Fibroblast of peridontal ligament (primary cell): ENCODE measurements around the gene TMC2.

ENCODE experiments used
- DNase-seq: peaks from one replicate; pipeline ENCODE4 v3.0.0-alpha.2; 2010; ENCODE audit errors: extremely low read depth

TMC2 gene

DNA sequence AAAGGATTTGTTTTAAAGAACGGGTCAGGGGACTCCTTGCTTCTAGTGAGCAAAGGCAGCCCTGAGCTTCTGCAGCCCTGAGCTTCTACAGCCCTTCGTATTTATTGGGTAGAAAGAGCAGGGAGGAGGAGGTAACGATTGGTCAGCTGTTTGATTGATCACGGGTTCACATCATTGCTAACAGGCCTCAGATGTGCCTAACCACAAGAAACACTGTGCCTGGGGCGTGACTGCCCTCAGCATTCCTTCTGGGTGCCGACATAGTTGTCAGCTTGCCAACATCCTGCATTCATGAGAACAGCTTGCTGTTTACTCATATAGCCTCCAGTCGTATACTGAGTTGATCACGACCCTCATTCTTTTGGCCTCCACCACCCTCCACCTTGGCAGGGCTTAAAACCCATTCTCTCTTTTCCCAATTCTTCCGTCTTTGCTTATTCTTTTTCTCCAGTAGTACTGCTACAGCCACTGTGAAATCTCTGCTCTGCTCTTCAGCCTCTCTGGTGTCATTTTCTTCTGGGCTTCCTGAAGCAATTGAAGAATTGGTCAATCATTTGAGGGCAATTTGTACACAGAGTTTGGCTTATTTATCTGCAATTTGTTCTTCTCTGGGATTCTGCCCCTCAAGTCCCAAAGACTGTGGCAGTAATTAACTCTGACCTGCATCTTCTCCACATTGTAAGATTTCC lies 90.6 kb downstream of the TMC2 start:
- peak; percentile 47 for DNase-seq

DNA sequence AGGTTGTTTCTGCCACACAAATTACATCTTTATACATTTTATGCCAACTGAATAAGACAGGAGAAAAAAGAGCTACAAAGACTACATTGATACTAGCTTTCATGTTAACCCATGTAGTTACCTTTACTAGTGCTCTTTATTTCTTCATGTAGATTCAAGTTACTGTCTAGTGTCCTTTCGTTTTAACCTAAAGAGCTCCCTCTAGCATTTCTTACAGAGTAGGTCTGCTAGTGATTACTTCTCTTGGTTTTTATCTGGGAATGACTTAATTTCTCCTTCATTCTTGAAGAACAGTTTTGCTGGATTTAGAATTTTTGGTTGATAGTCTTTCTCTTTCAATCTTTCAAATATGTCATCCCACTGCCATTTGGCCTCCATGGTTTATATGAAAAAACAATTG lies 94.9 kb downstream of the TMC2 start:
- DNase-seq = peak; percentile 27

DNA sequence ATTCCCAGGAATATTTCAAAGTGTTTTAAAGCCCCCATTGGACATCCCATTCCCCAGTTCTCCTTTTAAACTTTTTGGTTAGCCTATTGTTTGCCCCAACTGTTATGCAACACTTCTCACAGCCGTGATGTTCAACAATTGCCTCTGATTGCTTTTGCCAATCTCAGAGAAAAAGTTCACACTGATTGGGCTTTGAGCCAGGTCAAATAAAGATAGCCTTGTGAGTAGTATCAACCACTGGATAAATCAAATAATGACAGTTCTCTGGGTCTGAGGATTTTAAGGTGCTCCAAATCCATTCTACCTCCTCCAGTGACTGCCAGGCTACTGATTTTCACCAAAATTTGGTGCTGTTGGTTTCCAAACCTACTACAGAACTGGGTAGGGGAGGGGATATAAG lies 97.0 kb downstream of the TMC2 start:
- no peak for DNase-seq

DNA sequence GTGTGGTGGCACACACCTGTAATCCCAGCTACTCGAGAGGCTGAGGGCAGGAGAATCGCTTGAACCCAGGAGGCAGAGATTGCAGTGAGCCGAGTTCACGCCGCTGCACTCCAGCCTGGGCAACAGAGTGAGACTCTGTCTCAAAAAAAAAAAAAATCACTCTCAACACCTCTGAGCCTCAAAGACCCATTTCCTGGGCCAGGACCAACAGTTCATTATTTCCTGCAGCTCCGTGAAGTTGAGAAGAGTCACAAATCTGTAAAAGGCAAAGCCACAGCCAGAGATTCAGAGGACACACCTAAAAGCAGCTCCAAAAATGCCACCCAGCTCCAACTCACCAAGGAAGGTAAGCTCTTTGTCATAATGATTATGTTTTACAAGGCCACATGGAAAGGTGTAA lies 100.9 kb downstream of the TMC2 start:
- DNase-seq = no peak

DNA sequence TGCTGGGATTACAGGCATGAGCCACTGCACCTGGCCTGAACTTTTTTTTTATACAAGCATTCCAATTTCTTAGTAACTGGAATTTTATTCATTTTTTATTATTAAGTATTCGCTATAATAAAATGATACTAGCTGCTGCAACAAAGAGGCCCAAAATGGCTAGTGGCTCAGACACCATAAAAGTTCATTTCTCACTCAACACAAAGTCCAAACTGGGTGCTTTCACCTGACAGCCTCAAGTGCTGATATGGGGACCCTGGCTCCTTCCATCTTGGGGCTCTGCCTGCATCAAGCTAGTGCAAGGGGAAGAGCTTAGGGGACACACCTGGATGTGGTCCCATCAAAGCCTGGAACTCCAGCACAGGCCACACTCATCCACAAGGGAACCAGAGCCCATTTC lies 103.9 kb downstream of the TMC2 start:
- DNase-seq = no peak

DNA sequence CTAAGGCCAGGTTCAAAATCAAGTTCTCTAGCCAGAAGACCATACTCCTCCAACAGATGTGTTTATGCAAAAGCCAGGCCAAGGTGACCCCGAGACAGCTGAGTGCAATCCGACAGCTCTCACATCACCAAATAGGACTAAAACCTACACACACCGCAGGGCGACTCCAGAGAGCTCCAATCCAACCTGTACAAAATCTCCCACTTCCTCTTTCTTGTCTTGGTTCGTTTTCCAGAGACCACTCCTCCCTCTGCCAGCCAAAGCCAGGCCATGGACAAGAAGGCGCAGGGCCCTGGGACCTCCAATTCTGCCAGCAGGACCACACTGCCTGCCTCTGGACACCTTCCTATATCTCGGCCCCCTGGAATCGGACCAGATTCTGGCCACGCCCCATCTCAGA lies 104.5 kb downstream of the TMC2 start:
- no peak for DNase-seq

DNA sequence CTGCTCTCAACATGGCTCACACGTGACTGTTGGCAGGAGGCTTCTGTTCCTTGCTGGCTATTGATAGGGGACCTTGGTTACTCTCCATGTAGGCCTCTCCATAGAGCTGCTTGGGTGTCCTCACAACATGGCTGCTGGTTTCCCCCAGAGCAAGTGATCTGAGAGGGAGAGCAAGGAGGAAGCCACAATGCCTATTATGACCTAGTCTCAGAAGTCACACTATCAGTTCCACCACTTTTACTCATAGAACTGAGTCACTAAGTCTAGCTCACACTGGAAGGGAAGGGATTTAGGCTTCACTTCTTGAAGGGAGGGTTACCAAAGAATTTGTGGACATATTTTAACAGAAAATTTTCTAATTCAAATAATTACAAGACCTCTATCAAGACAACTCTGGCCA lies 107.3 kb downstream of the TMC2 start:
- no peak for DNase-seq

DNA sequence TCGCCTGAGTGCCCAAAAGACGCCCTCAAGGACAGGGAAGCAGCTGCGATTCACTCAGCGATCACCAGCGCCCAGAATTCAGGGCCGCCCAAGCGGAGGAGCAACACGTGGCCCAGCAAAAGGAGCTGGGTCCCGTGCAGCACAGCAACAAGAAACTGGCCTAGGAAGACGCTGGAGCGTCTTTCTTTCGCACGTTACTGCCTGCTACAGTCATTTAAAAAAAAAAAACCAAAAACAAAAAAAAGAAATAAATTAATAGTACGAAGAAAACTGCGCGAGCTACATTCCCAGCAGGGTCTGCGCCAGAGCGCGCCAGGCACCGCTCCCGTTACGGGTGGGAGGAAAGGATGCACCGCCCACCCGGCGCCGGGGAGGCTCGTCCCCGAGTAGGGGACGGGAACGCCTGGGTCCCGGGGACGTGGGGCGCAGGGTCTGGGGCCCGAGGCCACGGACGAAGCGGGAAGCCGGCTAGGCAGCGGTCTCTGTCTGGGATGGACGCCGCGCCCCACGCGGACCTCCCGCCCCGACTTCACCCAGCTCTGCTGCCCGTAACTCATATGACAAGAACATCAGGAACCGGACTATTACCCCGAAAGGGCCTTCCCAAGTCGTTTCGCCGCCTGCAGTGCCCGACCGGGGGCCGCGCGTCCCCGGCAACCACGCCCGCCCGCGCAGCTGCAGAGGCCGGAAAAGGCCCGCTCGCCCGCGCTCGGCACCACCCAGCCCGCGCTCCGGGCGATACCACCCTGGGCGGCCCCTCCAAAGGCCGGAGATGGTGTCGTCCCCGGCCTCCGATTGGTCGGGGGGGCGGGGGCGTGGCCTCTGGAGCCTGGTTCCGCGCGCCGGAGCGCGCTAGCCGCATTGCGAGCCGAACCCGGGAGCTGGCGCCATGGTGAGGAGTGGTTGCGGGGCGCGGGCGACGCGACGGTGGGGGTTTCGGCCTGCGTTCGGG lies 115.7 kb downstream of the TMC2 start, which contains the start of gene NOP56:
NOP56 (plus strand) TSS at position 861 of the 952 bp plus-strand sequence; CDS start at position 890, 29 bp downstream.
- peak; percentile 84 for DNase-seq

DNA sequence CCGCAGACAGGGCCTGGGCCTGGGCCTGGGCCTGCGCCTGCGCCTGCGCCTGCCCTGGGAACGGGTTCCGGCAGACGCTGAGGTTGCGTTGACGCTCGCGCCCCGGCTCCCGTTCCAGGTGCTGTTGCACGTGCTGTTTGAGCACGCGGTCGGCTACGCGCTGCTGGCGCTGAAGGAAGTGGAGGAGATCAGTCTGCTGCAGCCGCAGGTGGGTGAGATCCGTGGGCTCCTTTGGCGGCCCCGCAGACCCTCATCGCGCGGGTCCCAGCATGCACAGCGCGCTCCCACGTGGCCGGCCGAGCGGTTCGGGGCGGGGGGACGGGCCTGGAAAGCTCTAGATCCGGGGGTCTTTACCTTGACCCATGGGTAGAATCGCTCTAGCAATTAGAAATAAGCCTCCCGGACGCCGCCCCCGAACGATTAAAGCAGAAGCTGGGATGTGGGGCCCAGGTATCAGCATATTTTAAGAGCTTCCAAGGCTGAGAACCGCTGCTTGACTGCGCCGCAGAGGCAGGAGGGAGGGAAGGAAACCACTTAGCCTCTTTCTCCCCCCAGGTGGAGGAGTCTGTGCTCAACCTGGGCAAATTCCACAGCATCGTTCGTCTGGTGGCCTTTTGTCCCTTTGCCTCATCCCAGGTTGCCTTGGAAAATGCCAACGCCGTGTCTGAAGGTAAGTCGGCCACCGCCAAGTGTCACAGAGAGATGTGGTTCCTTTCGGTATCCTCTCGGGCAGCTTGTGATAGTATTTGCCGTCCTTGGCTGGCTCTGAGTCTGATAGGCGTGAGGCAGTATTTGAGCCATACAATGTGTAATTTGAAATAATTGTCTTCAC lies 116.6 kb downstream of the TMC2 start:
- DNase-seq = peak; percentile 12

DNA sequence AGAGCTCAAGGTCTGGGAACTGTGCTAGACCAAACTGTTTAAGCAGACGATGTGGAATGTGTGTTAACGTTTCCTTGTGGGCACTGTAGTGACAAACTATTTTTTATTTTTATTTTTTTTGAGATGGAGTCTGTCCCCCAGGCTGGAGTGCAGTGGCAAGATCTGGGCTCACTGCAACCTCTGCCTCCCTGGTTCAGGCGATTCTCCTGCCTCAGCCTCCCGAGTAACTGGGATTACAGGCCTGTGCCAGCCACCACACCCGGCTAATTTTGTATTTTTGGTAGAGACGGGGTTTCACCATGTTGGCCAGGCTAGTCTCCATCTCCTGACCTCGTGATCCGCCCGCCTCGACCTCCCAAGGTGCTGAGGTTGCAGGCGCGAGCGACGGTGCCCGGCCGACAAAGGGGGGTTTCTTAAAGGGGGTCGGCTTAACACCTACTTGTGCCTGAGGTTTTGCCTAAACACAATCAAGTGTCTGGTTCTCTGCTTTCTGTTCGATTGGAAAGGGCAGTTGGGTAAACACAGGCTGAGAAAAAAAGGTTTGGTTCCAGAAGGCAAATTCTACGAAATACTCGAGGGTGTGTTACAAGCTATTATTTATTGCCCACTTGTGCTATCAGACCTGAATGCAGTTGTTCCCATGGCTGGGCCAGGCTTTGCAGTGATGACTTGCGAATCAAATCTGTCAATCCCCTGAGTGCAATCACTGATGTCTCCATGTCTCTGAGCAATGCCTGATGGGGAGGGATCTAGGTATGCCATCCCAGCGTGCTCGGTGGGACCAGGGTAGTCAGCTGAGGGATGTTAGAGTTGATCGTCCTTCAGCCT lies 117.4 kb downstream of the TMC2 start:
- DNase-seq = no peak

DNA sequence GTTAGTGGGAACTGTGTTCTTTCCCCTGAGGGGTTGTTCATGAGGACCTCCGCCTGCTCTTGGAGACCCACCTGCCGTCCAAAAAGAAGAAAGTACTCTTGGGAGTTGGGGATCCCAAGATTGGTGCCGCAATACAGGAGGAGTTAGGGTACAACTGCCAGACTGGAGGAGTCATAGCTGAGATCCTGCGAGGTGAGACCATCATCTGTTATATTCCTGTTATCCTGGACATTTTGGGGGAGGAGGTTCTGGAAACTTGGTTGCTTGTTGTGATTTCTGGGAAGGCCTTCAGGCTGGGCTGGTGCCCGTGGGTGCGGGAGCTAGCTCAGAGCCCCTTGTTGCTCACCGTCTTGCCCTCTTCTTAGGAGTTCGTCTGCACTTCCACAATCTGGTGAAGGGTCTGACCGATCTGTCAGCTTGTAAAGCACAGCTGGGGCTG lies 118.0 kb downstream of the TMC2 start:
- no peak for DNase-seq

DNA sequence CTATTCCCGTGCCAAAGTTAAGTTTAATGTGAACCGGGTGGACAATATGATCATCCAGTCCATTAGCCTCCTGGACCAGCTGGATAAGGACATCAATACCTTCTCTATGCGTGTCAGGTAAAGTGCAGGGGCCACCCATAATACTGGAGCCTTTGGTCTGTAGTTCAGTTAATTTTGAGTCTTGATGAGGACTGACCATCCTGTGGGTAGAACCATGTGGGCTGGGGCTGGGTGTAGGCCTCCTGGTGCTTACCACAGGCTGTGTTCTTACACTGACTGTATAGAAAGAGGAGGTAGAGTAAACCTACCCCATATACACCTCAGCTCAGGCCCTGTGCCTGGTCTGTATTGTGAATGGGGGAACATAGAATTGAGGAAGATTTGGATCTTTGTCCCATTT lies 118.5 kb downstream of the TMC2 start:
- DNase-seq = no peak

DNA sequence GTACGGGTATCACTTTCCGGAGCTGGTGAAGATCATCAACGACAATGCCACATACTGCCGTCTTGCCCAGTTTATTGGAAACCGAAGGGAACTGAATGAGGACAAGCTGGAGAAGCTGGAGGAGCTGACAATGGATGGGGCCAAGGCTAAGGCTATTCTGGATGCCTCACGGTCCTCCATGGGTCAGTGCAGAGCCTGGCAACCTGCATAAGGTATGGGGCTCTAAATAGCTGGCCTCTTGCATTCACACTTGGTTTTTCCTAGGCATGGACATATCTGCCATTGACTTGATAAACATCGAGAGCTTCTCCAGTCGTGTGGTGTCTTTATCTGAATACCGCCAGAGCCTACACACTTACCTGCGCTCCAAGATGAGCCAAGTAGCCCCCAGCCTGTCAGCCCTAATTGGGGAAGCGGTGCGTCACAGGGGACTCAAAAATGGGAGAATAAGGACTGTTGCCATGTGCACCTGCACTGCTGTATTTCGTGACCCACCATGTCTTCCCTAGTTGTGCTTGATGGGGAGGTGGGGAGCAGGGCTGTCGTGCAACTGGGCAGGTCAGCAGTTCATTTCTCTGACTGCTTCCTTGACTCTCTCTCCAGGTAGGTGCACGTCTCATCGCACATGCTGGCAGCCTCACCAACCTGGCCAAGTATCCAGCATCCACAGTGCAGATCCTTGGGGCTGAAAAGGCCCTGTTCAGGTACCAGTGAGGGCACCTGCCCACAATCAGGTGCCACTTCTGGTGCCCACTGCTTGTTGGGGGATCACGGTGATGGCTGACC lies 119.2 kb downstream of the TMC2 start:
- DNase-seq = no peak

DNA sequence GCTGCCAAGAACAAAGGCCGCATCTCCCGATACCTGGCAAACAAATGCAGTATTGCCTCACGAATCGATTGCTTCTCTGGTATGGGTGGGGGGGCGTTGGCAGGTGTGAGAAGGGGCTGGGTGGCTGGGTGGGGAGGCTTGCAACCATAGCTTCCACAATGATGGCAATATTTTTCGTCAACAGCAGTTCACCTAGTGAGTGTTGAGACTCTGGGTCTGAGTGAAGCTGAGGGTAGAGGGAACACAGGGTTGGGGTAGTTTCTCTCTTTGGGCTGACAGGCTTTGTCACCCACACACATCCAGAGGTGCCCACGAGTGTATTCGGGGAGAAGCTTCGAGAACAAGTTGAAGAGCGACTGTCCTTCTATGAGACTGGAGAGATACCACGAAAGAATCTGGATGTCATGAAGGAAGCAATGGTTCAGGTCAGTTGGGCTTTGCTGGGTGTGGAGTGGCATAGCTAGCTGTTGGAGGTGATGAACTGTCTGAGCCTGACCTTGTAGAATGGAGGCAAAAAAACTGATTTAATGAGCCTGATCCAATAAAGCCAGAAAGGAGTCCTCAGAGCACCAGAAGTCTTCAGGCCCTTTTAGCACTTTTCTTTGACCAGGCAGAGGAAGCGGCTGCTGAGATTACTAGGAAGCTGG lies 120.2 kb downstream of the TMC2 start:
- no peak for DNase-seq

DNA sequence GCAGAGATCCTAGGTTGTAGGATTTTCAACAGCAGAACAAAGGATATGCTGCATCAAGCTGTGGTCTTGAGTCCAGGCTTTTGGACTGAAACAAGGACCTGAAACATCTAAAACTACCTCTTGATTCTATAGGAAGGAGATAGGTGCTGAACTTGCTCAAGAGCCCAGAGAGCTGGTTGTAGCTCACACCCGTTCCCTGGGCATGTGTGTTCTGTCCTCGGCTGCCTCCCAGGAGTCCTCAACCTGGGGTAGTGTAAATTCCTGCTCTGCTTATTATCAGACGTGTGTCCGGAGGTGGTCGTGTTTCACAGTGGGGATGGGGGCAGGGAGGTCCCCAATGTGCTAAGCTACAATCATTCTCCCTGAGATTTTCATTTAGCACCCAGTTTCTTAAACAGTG lies 120.9 kb downstream of the TMC2 start:
- no peak for DNase-seq

DNA sequence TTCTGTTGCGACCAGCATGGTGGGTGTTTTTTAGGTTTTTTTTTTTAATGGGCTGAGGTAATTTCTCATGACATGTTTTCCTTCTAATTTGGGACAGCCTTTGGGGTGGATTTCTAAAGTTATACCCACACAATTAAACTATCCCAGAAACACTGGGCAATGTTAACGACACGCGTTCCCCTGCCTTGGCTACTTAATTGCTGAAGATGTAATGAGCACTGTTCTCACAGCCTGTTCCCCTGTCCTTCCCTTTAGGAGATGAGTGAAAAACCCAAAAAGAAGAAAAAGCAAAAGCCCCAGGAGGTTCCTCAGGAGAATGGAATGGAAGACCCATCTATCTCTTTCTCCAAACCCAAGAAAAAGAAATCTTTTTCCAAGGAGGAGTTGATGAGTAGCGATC lies 121.3 kb downstream of the TMC2 start:
- no peak for DNase-seq

DNA sequence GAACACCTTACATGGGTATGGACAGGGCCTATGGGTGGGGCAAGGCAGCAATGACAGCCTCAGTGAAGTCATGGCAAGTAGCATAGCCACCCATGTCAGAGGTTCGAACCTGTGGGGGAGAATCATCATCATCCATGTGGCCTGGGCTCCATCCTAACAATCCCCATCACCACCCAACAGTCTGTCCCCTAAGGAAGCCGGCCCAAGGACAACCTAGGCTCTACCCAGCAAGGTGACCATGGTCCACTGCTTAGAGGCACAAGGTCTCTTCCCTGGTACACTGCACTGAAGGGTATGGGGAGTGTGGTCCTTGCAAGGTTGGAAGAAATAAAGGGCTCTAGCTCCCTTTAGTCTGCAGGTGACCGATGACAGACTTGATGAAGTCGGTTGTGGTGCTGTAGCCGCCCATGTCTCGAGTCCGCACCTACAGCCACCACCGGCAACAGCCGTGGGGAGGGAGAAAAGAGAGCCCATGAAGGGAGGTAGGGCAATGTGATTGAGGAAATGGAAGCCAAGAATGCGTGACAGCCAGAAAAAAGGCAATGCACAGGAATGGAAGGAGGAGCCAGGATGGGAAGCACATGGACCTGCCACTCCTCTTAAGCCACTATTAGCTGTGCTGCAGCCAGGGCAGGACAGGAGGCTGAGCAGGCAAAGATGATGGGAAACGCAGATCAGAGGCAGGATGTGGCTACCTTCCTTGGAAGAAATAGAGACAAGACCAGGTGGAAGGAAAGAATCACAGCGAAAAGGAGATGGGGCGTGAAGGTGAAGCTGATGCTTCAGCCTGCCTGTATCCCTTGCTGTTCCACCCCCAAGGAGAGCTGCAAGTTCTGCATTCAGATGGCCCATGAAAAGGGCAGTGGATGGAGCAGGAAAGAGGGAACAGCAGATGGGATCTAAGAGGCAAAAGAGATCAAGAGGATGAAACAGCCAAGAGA lies 122.3 kb downstream of the TMC2 start:
- DNase-seq = no peak

DNA sequence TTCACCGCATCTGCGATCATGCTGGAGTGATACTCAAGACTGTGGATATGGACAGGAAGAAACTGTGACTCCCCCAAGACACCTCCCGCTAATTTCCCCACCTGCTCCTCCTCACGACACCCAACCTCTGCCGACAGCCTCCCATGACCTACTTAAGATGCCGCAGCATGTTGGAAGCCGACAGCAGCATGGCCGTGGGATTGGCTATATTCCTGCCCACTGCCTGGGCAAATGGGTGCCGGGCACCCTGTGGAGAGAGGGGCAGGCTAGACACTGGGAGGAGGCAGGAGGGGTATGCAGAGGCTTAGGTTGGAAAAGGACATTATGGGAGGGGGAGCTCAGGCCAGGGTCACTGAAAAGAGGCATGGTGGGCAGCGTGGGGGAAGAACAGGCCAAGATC lies 123.2 kb downstream of the TMC2 start:
- DNase-seq = no peak
